Esophagus muscularis mucosa (tissue), 4 donors: ENCODE measurements around the gene PDE3A. TPM values are rescaled to one million over a fixed set of nuclear protein-coding genes. Genes with fewer than 3 reads are reported as not detected.

Source experiments
- DNase-seq: peaks from one replicate; pipeline ENCODE4 v3.0.0-alpha.2; 2017; ENCODE audit errors: extremely low spot score
- H3K27ac ChIP-seq, 4 donors: fragments of 200-600 bp; sonication (generic); replicated peaks in 1 of 4; 1 replicate in 3 of 4; 2 replicates in 1 of 4; pipeline ENCODE4 v1.5.1; 2016 to 2019; ENCODE audit warnings: mild to moderate bottlenecking in 1 of 4
- H3K27me3 ChIP-seq, 4 donors: fragments of 200-600 bp; sonication (generic); one replicate each; pipeline versions ENCODE4 v1.5.1 to v1.6.0; 2016 to 2019
- H3K36me3 ChIP-seq, 4 donors: fragments of 200-600 bp; sonication (generic); one replicate each; pipeline ENCODE4 v1.5.1; 2016 to 2019
- H3K4me1 ChIP-seq, 4 donors: fragments of 200-600 bp; sonication (generic); one replicate each; pipeline ENCODE4 v1.5.1; 2016 to 2019
- H3K4me3 ChIP-seq, 4 donors: fragments of 200-600 bp; sonication (generic); 1 replicate in 2 of 4; 2 replicates in 2 of 4; pipeline ENCODE4 v1.5.1; 2016 to 2019; ENCODE audit warnings: mild to moderate bottlenecking in 4 of 4, moderate library complexity in 1 of 4
- H3K9me3 ChIP-seq, 4 donors: fragments of 200-600 bp; sonication (generic); 1 replicate in 3 of 4; 2 replicates in 1 of 4; pipeline ENCODE4 v1.5.1; 2016 to 2019
- EP300 ChIP-seq: sonication (generic); formaldehyde crosslinking; IDR thresholded peaks from one replicate; pipeline ENCODE4 v1.6.1; 2017; ENCODE audit warnings: antibody characterized with exemption
- POLR2A ChIP-seq: fragments of 450-650 bp; IDR thresholded peaks from one replicate; pipeline ENCODE4 v1.6.1; 2017; ENCODE audit warnings: antibody characterized with exemption, moderate library complexity, mild to moderate bottlenecking, low read depth
- POLR2AphosphoS5 ChIP-seq, 2 donors: sonication (generic); formaldehyde crosslinking; IDR thresholded peaks; one replicate each; pipeline ENCODE4 v1.6.1; 2017; ENCODE audit warnings: antibody characterized with exemption in 2 of 2
- WGBS: methylation state at CpG from one replicate; pipeline ENCODE4 v1.1.5; 2018; 5-methylcytosine and 5-hydroxymethylcytosine counted together
- intact Hi-C: fragments of 100-400 bp; cut with DNase I; formaldehyde crosslinking; loops from one replicate; pipeline ENCODE4 v1.15.1; 2023
- total RNA-seq, 4 donors: library from RNA; depleted of rRNA; stranded (reverse); fragments of >200 nt; gene quantifications; one replicate each; pipeline versions ENCODE4 v1.1.0 to v1.2.1, GENCODE V29; 2016
- TF ChIP-seq, protein P1 (sequence below), 3 experiments: fragments of 200-600 bp in 2 of 3; fragments of 450-650 bp in 1 of 3; sonication (generic) in 2 of 3; IDR thresholded peaks; one replicate each; pipeline ENCODE4 v1.5.1; 2017 to 2019; ENCODE audit warnings: antibody characterized with exemption in 3 of 3, mild to moderate bottlenecking in 2 of 3, moderate library complexity in 1 of 3

The PDE3A gene
- total RNA-seq, 4 donors from 2014 or later, result 93.8 to 155 (median 106) TPM

DNA sequence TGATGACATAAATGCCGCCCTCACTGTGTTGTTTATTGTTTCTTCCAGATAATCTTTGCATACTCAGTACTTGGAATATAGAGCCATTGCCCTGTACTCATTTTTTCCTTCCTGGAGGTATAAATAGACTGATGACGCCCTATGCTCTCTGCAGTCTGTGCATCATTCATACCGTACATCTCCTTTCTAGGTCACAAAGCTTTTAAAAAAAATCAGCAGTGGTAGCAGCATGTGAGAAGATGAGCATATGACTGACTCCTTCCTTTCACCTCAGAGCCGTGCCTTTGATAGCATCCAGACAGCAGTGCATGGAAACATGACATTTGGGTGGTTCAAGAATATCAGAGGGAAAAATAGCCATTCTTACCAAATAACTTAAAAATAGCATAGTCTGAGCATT is 77.3 kb downstream of the PDE3A start:
- Histone ChIP-seq H3K4me3 (no peak overlapping the region), H3K27ac (peak overlapping the region; percentile 3 to 39 (median 16)), H3K9me3 (no peaks in the 10 kb centered on the region), H3K27me3 (no peaks in the 10 kb centered on the region), H3K36me3 (no peaks in the 10 kb centered on the region), H3K4me1 (peaks cover 33 to 70% (median 57%) of the 10 kb centered on the region in 4 donors)
- TF ChIP-seq POLR2AphosphoS5 (IDR thresholded peaks at IDR 0.05) (peak; percentile 59 to 63), EP300 (no peak), POLR2A (no peak)
- 32% methylated on average over 4 of the region's 4 CpGs for WGBS
- DNase-seq, result no peak
- intact Hi-C loops, result no loop called here

DNA sequence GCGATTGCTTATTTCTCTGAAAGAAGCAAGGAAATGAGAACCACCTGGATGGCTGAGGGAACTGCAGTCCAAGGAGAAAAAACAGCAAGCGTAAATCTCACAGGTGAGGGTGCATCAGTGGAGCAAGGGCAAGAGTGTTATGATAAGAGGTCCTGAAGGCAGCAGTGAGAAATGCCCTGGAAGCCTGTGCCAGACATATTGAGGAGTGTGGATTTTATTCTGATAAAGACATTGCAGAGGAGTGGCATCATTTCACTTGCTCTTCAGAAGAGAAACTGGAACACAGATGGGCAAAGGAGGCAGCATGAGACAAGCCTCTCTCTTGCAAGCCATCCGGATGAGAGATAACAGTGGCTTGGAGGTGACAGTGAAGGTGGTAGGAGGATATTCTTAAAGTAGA is 78.5 kb downstream of the PDE3A start:
- no peak for DNase-seq
- no peak overlapping the region for H3K27ac ChIP-seq
- H3K9me3 ChIP-seq, result no peaks in the 10 kb centered on the region
- TF ChIP-seq, protein P1, sequence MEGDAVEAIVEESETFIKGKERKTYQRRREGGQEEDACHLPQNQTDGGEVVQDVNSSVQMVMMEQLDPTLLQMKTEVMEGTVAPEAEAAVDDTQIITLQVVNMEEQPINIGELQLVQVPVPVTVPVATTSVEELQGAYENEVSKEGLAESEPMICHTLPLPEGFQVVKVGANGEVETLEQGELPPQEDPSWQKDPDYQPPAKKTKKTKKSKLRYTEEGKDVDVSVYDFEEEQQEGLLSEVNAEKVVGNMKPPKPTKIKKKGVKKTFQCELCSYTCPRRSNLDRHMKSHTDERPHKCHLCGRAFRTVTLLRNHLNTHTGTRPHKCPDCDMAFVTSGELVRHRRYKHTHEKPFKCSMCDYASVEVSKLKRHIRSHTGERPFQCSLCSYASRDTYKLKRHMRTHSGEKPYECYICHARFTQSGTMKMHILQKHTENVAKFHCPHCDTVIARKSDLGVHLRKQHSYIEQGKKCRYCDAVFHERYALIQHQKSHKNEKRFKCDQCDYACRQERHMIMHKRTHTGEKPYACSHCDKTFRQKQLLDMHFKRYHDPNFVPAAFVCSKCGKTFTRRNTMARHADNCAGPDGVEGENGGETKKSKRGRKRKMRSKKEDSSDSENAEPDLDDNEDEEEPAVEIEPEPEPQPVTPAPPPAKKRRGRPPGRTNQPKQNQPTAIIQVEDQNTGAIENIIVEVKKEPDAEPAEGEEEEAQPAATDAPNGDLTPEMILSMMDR (IDR thresholded peaks at IDR 0.05), result no peak
- TF ChIP-seq POLR2A (no peak), EP300 (no peak), POLR2AphosphoS5 (IDR thresholded peaks at IDR 0.05) (peak in 1 of 2 donors; percentile 3)
- peaks cover 41 to 74% (median 56%) of the 10 kb centered on the region in 4 donors for H3K4me1 ChIP-seq
- 93% methylated on average over 3 of the region's 3 CpGs for WGBS
- intact Hi-C loops, result no loop called here
- no peak overlapping the region for H3K4me3 ChIP-seq
- H3K36me3 ChIP-seq, result no peaks in the 10 kb centered on the region
- H3K27me3 ChIP-seq, result no peaks in the 10 kb centered on the region

DNA sequence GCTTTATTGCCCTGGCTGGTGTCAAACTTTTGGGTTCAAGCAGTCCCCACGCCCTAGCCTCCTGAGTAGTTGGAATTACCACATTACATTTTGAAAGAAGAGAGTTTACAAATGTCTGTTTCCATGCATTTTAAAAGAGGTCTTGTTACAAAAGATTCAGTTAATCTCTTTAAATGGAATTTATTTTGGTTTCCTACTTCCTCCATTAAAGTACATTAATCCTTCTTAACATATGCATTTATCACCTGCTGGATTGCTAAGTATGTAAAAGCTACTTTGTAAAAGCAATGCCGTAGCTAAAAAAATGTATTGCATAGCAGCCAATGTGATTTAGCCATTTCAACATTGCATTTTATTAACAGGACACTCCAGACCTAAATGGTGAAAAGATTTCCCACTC is 80.4 kb downstream of the PDE3A start:
- Histone ChIP-seq H3K4me3 (no peak overlapping the region), H3K27ac (no peak overlapping the region), H3K4me1 (peaks cover 31 to 62% (median 45%) of the 10 kb centered on the region in 4 donors), H3K27me3 (no peaks in the 10 kb centered on the region), H3K9me3 (no peaks in the 10 kb centered on the region), H3K36me3 (no peaks in the 10 kb centered on the region)
- WGBS, result 80% methylated on average over 2 of the region's 2 CpGs
- intact Hi-C loops, result no loop called here
- no peak for TF ChIP-seq POLR2AphosphoS5 (IDR thresholded peaks at IDR 0.05)
- TF ChIP-seq EP300, result no peak
- TF ChIP-seq POLR2A, result no peak
- TF ChIP-seq, protein P1 (IDR thresholded peaks at IDR 0.05), result no peak
- DNase-seq, result no peak

DNA sequence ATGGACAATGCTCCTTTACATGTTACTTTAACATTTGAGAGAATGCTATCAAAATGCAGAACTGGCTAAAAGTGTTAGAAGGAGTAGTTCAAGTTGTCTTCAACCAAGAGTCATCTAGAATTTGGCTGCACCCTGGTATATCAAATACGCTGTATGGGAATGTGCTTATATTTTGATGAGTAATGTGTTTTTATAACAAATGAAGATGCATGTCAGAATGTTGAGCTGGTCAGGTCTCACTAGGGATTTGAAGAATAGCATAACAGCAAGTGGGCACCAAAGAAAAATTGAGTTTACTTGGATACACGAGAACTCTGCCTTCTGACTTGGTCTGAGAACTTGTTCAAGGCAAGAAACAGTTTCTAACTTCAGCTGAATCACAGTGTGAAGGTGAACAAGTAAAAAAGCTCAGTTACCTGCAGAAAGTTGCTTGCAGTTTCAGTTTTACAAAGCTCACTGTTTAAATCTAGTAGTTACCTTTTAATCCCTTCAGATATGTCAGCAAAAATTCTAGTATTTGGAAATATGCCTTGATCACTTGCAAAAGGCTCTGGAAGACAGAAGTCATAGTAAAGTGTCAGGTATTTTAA is 82.3 kb downstream of the PDE3A start:
- DNase-seq, result no peak
- WGBS, result 75% methylated on average over 2 of the region's 2 CpGs
- Histone ChIP-seq H3K36me3 (no peaks in the 10 kb centered on the region), H3K27ac (peak overlapping the region in 2 of 4 donors; percentile 13 to 15), H3K27me3 (no peaks in the 10 kb centered on the region), H3K4me3 (no peak overlapping the region), H3K9me3 (no peaks in the 10 kb centered on the region), H3K4me1 (peaks cover 18 to 55% (median 34%) of the 10 kb centered on the region in 4 donors)
- intact Hi-C loops, result no loop called here
- TF ChIP-seq EP300 (no peak), POLR2AphosphoS5 (IDR thresholded peaks at IDR 0.05) (no peak), POLR2A (no peak)
- TF ChIP-seq, protein P1 (IDR thresholded peaks at IDR 0.05), result no peak

GRCh38 chr12:20451761-20452160 is 83.4 kb downstream of the PDE3A start:
- intact Hi-C loops, result no loop called here
- Histone ChIP-seq H3K4me1 (peaks cover 15 to 49% (median 33%) of the 10 kb centered on the region in 4 donors), H3K27ac (no peak overlapping the region), H3K9me3 (no peaks in the 10 kb centered on the region), H3K27me3 (no peaks in the 10 kb centered on the region), H3K36me3 (no peaks in the 10 kb centered on the region), H3K4me3 (no peak overlapping the region)
- TF ChIP-seq POLR2A (no peak), EP300 (no peak), POLR2AphosphoS5 (IDR thresholded peaks at IDR 0.05) (no peak)
- TF ChIP-seq, protein P1 (IDR thresholded peaks at IDR 0.05), result no peak
- no peak for DNase-seq
- WGBS, result 72% methylated on average over 3 of the region's 3 CpGs
